Esophagus muscularis mucosa (tissue), 4 donors: ENCODE measurements around the gene LAMA5.

Experiments
- EP300 ChIP-seq: sonication (generic); formaldehyde crosslinking; IDR thresholded peaks from one replicate; pipeline ENCODE4 v1.6.1; 2017; ENCODE audit warnings: antibody characterized with exemption
- POLR2A ChIP-seq: fragments of 450-650 bp; IDR thresholded peaks from one replicate; pipeline ENCODE4 v1.6.1; 2017; ENCODE audit warnings: antibody characterized with exemption, moderate library complexity, mild to moderate bottlenecking, low read depth
- POLR2AphosphoS5 ChIP-seq, 2 donors: sonication (generic); formaldehyde crosslinking; IDR thresholded peaks; one replicate each; pipeline ENCODE4 v1.6.1; 2017; ENCODE audit warnings: antibody characterized with exemption in 2 of 2
- TF ChIP-seq, protein P1 (sequence below), 3 experiments: fragments of 200-600 bp in 2 of 3; fragments of 450-650 bp in 1 of 3; sonication (generic) in 2 of 3; IDR thresholded peaks; one replicate each; pipeline ENCODE4 v1.5.1; 2017 to 2019; ENCODE audit warnings: antibody characterized with exemption in 3 of 3, mild to moderate bottlenecking in 2 of 3, moderate library complexity in 1 of 3

- no peak for TF ChIP-seq POLR2AphosphoS5 (IDR thresholded peaks at IDR 0.05)
- TF ChIP-seq, protein P1, sequence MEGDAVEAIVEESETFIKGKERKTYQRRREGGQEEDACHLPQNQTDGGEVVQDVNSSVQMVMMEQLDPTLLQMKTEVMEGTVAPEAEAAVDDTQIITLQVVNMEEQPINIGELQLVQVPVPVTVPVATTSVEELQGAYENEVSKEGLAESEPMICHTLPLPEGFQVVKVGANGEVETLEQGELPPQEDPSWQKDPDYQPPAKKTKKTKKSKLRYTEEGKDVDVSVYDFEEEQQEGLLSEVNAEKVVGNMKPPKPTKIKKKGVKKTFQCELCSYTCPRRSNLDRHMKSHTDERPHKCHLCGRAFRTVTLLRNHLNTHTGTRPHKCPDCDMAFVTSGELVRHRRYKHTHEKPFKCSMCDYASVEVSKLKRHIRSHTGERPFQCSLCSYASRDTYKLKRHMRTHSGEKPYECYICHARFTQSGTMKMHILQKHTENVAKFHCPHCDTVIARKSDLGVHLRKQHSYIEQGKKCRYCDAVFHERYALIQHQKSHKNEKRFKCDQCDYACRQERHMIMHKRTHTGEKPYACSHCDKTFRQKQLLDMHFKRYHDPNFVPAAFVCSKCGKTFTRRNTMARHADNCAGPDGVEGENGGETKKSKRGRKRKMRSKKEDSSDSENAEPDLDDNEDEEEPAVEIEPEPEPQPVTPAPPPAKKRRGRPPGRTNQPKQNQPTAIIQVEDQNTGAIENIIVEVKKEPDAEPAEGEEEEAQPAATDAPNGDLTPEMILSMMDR (IDR thresholded peaks at IDR 0.05) = no peak
- TF ChIP-seq POLR2A = no peak
- TF ChIP-seq EP300 = no peak
Observed at GRCh38 chr20:62284448-62284847, 82.7 kb downstream of the LAMA5 start.
